HepG2 (cell line): ENCODE measurements around the gene GATD1. TPM values are rescaled to one million over a fixed set of nuclear protein-coding genes. Genes with fewer than 3 reads are reported as not detected.

Source experiments
- CBX1 ChIP-seq: IDR thresholded peaks from one replicate; pipeline ENCODE4 v1.6.1; 2016; ENCODE audit warnings: antibody characterized with exemption, low read depth
- DR1 ChIP-seq: sonication (generic); formaldehyde crosslinking; IDR thresholded peaks from 2 replicates; pipeline ENCODE4 v1.8.0; 2021; ENCODE audit warnings: mild to moderate bottlenecking, missing genetic modification reagents, inconsistent platforms
- FOXA3 ChIP-seq: IDR thresholded peaks from 2 replicates; pipeline ENCODE4 v1.6.1; 2016; ENCODE audit warnings: missing genetic modification reagents, missing compliant biosample characterization
- FOXP1 ChIP-seq, 2 experiments: fragments of 450-650 bp in 1 of 2; IDR thresholded peaks; 2 replicates each; pipeline ENCODE4 v1.6.1; 2017 to 2018; ENCODE audit warnings: antibody characterized with exemption in 1 of 2
- MEF2D ChIP-seq: sonication (generic); formaldehyde crosslinking; IDR thresholded peaks from 2 replicates; pipeline ENCODE4 v1.5.1; 2020; ENCODE audit warnings: mild to moderate bottlenecking, missing genetic modification reagents
- RARG ChIP-seq: sonication (generic); formaldehyde crosslinking; IDR thresholded peaks from 2 replicates; pipeline ENCODE4 v1.4.0; 2020; ENCODE audit warnings: low read depth, mild to moderate bottlenecking, missing genetic modification reagents
- SAFB2 ChIP-seq: sonication (generic); formaldehyde crosslinking; IDR thresholded peaks from 2 replicates; pipeline ENCODE4 v1.5.1; 2020; ENCODE audit warnings: missing genetic modification reagents, low read depth, mild to moderate bottlenecking, borderline replicate concordance
- SALL1 ChIP-seq: sonication (generic); formaldehyde crosslinking; IDR thresholded peaks from 2 replicates; pipeline ENCODE4 v1.8.0; 2022; ENCODE audit warnings: mild to moderate bottlenecking, missing genetic modification reagents
- THAP9 ChIP-seq: sonication (generic); formaldehyde crosslinking; IDR thresholded peaks from 2 replicates; pipeline ENCODE4; 2020; ENCODE audit warnings: missing genetic modification reagents, mild to moderate bottlenecking, borderline replicate concordance
- U2AF2 ChIP-seq: fragments of 200-400 bp; formaldehyde crosslinking; IDR thresholded peaks from 2 replicates; pipeline ENCODE4 v1.6.1; 2017; ENCODE audit warnings: low read depth, mild to moderate bottlenecking, low read length
- YY1 ChIP-seq: IDR thresholded peaks from 2 replicates; pipeline ENCODE4 v1.6.1; 2011; ENCODE audit warnings: low read length, low read depth, moderate library complexity, mild to moderate bottlenecking; ENCODE audit not compliant: insufficient read depth, insufficient replicate concordance
- ZBTB44 ChIP-seq: sonication (generic); formaldehyde crosslinking; IDR thresholded peaks from 2 replicates; pipeline ENCODE4 v1.4.0; 2020; ENCODE audit warnings: missing genetic modification reagents
- ZNF264 ChIP-seq: sonication (generic); formaldehyde crosslinking; IDR thresholded peaks from 2 replicates; pipeline ENCODE4 v1.4.0; 2020; ENCODE audit warnings: missing genetic modification reagents
- ZNF274 ChIP-seq: sonication (generic); formaldehyde crosslinking; IDR thresholded peaks from 2 replicates; pipeline ENCODE4 v1.5.1; 2020; ENCODE audit warnings: mild to moderate bottlenecking, missing genetic modification reagents
- ZNF30 ChIP-seq: sonication (generic); formaldehyde crosslinking; IDR thresholded peaks from 2 replicates; pipeline ENCODE4 v1.5.0; 2020; ENCODE audit warnings: mild to moderate bottlenecking, missing genetic modification reagents
- ZNF563 ChIP-seq: sonication (generic); formaldehyde crosslinking; IDR thresholded peaks from 2 replicates; pipeline ENCODE4 v1.8.0; 2022; ENCODE audit warnings: mild to moderate bottlenecking, moderate library complexity, missing genetic modification reagents
- ZNF574 ChIP-seq: sonication (generic); formaldehyde crosslinking; IDR thresholded peaks from 2 replicates; pipeline ENCODE4 v1.4.0; 2020; ENCODE audit warnings: missing genetic modification reagents
- ZNF772 ChIP-seq: sonication (generic); formaldehyde crosslinking; IDR thresholded peaks from 2 replicates; pipeline ENCODE4 v1.5.0; 2020; ENCODE audit warnings: mild to moderate bottlenecking, missing genetic modification reagents
- polyA plus RNA-seq, 8 experiments: library from polyadenylated mRNA; depleted of rRNA in 3 of 8; stranded (reverse) in 7 of 8; unstranded in 1 of 8; fragments of >200 nt; fragmentation: Illumina TruSeq in 4 of 8; extraction: Trizol in 4 of 8; gene quantifications; 2 replicates each; pipeline versions ENCODE4 v1.2.1 to v1.2.3, GENCODE V29; 2011 to 2016; ENCODE audit warnings: low read depth in 4 of 8, missing spikeins in 1 of 8, mixed read lengths in 1 of 8; ENCODE audit not compliant: insufficient read depth in 1 of 8
- total RNA-seq, 5 experiments: library from RNA; depleted of rRNA; stranded (reverse); fragments of >200 nt; fragmentation: Illumina TruSeq; extraction: Trizol; gene quantifications; 2 replicates each; pipeline ENCODE4 v1.2.3, GENCODE V29; 2016; ENCODE audit warnings: low read depth in 1 of 5
- TF ChIP-seq, protein P1 (sequence below): sonication (generic); formaldehyde crosslinking; IDR thresholded peaks from 2 replicates; pipeline ENCODE4 v1.4.0; 2020; ENCODE audit warnings: mild to moderate bottlenecking, missing genetic modification reagents, borderline replicate concordance
- TF ChIP-seq, protein P2 (sequence below): IDR thresholded peaks from 2 replicates; pipeline ENCODE4 v1.6.1; 2012; ENCODE audit warnings: inconsistent platforms

The GATD1 gene
- total and polyA plus RNA-seq, 2 of the 13 experiments (the other 11 are each of a cell fraction or from before 2014, with no cell fraction given) = 31.3 to 60.5 TPM

DNA sequence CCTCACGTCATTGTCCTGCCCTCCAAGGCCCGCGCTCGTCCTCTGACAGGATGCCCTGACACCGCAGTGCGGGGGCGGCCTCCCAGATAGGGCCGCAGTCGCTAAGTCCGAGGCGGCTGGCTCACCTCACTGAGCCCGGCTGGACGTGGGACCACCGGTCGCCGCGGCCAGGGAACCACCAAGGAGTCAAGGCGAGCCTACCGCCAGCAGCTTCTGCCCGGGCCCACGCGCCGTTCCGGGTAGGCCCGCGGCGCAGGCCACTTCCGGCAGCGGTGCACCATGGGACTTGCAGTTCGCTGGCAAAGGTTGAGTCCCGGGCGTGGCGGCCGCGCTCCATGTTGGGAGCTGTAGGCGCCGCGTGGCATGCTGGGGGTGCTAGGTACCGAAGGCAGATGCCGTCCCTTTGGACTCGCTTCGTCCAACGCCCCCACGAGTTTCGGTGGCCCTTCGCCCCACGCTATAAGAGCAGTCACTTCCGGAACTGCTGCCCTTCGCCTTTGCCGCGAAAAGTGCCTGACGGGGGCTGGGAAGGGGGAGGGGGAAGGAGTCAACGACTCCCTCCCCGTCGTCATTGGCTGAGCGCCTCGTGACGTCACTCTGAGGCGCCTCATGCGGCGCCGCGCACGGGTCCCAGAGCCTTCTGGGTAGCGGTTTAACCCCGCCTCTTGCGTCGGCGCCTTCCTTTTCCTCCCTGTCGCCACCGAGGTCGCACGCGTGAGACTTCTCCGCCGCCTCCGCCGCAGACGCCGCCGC lies 32.2 kb upstream of the GATD1 start, which contains the start of gene RPLP2 (continued):
- TF ChIP-seq, protein P1, sequence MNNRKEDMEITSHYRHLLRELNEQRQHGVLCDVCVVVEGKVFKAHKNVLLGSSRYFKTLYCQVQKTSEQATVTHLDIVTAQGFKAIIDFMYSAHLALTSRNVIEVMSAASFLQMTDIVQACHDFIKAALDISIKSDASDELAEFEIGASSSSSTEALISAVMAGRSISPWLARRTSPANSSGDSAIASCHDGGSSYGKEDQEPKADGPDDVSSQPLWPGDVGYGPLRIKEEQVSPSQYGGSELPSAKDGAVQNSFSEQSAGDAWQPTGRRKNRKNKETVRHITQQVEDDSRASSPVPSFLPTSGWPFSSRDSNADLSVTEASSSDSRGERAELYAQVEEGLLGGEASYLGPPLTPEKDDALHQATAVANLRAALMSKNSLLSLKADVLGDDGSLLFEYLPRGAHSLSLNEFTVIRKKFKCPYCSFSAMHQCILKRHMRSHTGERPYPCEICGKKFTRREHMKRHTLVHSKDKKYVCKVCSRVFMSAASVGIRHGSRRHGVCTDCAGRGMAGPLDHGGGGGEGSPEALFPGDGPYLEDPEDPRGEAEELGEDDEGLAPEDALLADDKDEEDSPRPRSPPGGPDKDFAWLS (CRISPR knock-in tag) = no peak
- TF ChIP-seq ZNF264 (CRISPR knock-in tag) (0 out of 2 replicates have a peak, but pooled peaks have one; percentile 14), ZBTB44 (CRISPR knock-in tag) (no peak; the same call in 1 of the 2 replicates), RARG (peak; percentile 56; the same call in 1 of the 2 replicates), ZNF274 (CRISPR knock-in tag) (peak; percentile 72), FOXA3 (CRISPR knock-in tag) (peak; percentile 34; the same call in 1 of the 2 replicates), CBX1 (peak; percentile 60), MEF2D (CRISPR knock-in tag) (peak; percentile 74), ZNF772 (CRISPR knock-in tag) (peak; percentile 90; the same call in 1 of the 2 replicates), SALL1 (peak; percentile 85), FOXP1 (IDR thresholded peaks at IDR 0.05) (no peak), FOXP1 (CRISPR knock-in tag; IDR thresholded peaks at IDR 0.05) (no peak), ZNF563 (CRISPR knock-in tag) (peak; percentile 87), SAFB2 (CRISPR knock-in tag) (no peak; the same call in 1 of the 2 replicates), THAP9 (CRISPR knock-in tag) (peak; percentile 96), DR1 (CRISPR knock-in tag) (peak; percentile 80), ZNF574 (CRISPR knock-in tag) (peak; percentile 93), U2AF2 (no peak), ZNF30 (CRISPR knock-in tag) (no peak), YY1 (peak; percentile 87)
- TF ChIP-seq, protein P2, sequence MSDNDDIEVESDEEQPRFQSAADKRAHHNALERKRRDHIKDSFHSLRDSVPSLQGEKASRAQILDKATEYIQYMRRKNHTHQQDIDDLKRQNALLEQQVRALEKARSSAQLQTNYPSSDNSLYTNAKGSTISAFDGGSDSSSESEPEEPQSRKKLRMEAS = peak; percentile 93
